GM21737 (cell line): ENCODE measurements around the gene SLC14A1.

Experiments
- ATAC-seq: cut with Tn5 transposase; IDR thresholded peaks from one replicate; pipeline ENCODE4 v1.9.1; 2021; ENCODE audit warnings: mild to moderate bottlenecking, moderate library complexity; ENCODE audit not compliant: unreplicated experiment

The SLC14A1 gene

DNA sequence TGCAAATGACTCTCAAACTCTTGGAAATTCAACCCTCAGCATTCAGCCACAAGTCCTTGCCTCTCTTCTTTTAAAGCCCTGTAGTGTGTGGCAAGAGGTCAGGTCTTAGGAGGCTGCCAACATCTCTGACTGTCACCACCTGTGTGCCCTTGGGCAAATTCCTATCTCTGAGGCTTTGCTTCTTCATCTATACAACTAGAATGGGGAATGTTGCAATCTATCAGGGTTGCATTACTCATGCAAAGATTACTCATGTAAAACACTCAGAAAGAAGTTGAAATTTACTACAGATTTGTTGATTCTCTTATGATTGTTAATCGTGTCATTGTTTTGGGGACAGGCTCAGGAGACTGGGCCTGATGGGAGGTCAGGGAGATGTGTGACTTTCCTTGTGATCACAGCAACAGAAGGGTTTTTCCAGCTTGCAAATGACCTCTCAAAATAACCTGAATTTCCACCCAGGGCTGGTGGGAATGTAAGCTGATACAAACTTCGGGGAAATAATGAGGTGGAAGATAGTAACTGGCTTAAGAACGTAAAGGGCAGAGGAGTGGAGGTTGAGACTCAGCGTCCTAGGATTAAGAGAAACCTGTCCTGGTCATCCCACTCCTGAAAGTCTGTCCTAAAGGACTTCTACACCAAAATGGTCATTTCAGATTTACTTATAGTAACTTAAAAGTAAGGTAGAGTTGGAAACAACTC lies 69.4 kb downstream of the SLC14A1 start:
- ATAC-seq: no peak

DNA sequence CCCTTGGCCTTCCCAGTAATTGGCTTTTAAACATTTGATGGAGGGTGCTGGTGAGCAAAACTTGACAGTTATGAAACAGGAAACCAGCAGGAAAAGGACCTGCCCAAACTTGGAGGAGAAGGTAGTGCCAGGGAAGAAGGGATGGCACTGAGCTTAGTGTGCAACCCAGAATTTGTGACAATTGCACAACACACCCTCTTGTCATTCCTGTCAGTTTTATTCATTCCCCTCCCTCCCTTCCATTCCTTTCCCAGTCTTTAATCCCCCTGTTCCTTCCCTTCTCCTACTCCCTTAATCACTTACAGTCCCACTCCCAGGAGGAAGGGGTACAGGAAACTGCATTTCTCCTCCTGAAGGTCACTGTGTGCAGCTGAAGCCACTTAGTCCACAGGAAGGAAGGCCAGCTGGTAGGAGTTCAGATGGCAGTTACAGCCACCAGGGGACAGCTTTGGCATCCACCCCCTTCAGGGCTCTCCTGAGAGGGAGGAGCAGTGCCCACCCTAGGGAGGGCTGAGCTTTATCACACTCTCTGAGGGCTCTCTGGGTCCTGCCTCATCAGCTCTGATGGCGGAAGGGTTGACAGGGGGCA lies 77.5 kb downstream of the SLC14A1 start:
- ATAC-seq: no peak
